Kidney capillary endothelial cell (primary cell): ENCODE measurements around the gene MCM8.
A peak's percentile ranks its signal among the peaks of the same experiment; 100 is the strongest.
"Not testable (repeated sequence)": the region's sequence is repeated elsewhere in the genome, so short reads cannot be mapped to it uniquely, and the experiment has no call there.

Source experiments
- DNase-seq: peaks from one replicate; pipeline ENCODE4 v3.0.0-alpha.2; 2018; ENCODE audit warnings: low spot score

MCM8 gene

DNA sequence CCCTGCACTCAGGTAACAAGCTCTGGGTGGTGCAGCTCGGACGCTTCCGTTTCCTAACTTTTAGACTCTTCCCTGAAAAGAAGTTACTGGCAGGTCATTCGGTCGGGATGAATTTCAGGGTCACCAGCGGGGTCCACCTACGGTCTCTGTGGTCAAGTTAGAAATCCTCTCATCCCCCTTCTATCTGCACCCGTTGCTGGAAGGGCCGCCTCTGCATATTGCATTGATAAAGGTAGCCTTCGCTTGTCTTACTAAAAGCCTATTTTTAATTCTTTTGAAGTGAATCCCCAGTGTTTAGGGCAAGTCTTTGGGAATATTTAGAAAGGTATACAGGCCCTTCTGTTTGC is 56.1 kb downstream of the MCM8 start:
- no peak for DNase-seq

DNA sequence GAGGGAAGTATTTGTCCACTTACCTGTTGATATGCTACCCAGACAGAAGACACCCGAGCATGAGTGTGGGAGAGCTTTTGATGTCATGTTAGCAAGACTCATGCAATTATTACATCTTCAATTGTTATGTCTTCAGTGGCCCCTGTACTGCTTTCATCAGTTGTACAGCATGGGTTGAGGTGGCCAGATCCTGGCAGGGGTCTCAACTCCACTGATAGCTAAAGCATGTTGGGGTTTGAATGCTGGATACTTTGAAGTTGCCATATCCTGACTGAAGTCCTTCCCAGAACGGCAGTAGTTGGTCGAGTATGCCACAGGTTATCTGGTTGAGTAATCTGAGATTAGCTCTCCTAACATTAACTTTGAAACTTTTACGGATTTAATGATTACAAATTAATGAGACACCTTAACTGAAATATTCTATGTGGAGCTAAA is 56.7 kb downstream of the MCM8 start:
- no peak for DNase-seq

DNA sequence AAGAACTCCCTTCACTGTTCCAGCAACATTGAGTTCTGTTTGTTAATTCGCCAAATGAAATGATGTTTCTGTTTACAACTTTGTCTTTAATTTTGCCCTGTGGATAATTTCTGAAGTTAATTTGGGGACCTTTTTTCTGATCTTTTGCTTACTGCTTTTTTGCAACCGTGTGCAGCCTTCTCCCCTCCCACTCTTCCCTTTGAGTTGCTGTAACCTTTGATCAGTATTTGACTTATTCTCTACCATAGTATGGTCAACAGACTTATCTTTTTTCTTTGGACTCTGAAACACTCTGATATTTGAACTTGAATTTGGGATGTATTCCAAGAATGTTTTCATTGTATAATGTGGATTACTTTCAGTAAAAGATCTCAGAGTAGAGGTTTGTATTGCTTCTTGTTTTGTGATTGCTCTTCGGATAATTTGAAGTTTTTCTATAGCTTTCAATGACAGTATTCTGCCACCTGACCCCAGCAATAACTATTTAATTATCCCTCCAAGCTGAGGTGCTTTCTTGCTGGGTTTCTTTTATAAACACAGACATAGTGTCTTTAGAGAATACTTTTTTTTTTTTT is 57.2 kb downstream of the MCM8 start:
- no peak for DNase-seq

DNA sequence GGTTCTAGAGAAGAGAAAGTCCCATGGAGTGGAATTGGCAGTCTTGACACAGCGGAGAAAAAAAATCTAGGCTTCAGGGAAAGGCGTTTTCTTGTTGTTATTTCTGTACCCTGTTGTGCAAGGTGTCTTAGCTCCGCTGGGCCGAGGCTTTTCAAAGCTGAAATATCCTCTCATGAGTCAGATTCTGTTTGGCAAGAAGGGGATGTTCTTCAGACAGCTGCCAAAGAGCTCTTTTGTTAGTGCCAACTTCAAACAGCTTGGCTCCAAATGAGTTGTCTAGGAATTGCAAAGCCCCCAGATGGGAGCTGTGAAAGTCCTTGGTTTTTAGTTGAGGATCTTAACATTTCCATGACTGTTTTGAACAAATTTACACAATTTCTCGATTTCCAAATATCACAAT is 57.8 kb downstream of the MCM8 start:
- peak; percentile 48 for DNase-seq

DNA sequence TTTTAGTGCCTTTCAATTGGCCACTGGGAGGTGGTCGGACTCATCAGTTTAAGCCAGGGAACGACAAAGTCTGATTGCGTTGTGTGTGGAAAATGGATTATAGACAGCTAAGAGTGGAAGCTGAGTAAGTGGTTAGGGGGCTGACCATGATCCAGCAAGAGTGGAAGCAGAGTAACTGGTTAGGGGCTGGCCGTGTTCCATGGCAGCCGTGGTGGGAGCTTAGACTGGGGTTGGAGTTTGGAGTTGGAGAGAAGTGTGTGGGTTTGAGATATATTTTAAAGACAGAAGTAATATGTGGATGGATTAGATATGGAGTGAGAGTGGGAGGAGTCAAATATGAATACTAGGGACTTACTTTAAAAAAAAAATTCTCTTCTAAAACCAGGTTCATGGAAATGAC is 61.7 kb downstream of the MCM8 start:
- no peak for DNase-seq

DNA sequence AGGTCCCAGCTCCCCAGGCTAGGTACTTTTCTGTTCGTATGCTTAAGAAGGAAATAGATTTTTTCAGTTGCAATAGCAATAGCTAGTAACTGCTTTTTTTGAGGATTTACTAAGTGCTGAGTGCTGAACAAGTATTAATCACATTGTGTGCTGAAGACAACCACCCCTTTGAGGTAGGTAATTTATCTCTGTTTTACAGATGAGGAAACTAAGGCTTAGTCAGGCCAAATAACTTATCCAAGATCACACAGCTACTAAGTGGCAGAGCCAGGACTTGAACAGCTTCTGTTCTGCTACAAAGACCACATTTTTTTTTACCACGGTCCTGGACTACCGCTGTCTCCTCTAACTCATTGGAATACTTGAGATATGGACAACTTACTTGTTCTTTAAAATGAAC is 63.6 kb downstream of the MCM8 start:
- DNase-seq, result no peak

DNA sequence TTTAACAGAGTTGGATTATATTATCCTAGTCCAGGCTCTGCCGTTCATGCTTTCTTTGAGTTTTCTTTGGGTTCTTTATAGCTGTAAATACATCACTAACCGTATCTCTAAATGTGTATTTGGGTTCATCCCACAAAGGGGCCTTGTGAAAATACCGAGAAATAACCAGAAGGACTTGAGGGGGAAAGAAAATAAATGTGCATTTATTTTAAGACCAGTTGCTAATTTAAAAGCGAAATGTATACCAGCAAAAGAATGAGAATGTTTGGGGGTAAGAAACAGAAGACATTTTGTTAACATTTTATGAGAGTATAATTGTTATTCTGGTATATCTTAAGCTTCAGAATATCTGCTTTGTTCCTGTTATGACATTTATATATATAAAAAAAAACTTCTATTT is 64.5 kb downstream of the MCM8 start:
- DNase-seq, result no peak

DNA sequence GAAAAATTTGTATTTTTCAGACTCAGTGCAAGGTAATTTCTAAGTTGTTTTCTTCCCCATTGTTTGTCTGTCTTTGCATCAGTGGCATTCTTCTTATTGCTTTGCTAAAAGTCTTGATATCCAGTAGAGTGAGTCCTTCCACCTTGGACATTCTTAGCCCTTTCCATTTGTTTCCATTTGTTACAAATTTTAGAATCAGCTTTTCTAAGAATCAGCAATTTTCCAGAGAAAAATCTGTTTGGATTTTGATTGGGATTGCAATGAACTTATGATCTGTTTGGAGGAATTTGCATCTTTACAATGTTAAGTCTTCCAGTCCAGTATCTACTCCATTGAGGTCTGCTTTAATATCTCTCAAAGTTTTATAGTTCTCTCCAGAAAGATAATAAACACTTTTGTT is 67.0 kb downstream of the MCM8 start:
- no peak for DNase-seq

DNA sequence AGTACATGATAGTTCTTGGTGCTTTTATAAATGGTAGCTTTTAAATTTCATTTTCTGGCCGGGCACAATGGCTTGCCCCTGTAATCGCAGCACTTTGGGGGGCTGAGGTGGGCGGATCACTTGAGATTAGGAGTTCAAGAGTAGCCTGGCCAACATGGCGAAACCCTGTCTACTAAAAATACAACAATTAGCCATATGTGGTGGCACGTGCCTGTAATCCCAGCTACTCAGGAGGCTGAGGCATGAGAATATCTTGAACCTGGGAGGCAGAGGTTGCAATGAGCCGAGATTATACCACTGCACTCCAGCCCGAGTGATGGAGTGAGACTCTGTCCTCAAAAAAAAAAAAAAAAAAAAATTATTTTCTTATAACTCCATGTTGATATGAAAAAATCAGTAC is 67.4 kb downstream of the MCM8 start:
- no peak for DNase-seq

DNA sequence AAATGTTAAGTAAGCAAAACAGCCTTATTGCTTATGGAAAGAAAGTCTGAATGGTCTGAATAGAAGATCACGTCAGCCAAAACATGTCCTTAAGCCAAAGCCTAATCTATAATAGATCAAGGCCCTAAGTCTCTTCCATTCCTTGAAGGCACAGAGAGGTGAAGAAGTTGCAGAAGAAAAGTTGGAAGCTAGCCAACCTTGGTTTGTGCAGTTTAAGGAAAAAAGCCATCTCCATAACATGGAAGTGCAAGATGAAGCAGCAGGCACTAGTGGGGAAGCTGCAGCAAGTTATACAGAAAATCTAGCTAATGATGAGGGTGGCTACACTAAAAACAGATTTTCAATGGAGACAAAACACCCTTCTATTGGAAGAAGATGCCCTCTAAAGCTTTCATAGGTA is 74.3 kb downstream of the MCM8 start:
- no peak for DNase-seq

DNA sequence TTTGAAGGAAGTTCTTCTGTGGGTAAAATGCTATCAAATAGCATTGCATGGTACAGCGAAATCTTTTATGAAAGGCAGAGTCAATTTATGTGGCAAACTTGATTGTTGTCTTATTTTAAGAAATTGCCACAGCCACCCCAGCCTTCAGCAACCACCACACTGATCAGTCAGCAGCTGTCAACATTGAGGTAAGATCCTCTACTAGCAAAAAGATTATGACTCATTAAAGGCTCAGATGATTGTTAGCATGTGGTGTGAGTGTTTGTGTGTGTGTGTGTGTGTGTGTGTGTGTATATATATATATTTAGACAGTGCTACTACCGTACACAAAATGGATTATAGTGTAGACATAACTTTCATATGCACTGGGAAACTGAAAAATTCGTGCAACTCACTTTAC is 75.6 kb downstream of the MCM8 start:
- DNase-seq, result no peak

DNA sequence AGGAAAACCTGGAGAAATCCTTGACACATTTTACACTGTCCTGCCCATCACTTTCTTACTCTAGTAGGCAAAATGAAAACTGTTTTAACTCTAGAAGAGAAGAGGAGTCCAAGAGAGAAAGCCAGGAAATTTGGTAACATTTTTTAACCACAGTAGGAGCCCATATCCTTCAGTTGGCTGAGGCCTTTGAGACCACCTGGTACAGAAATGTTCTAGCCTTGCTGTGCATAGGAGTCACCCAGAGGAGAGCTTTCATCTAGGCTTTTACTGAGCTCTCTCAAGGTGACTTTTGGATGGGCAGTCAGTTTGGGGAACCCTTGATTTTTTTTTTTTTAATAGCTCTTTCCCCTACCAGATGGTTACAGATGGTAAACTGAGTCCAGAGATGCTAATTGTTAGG is 78.4 kb downstream of the MCM8 start:
- DNase-seq, result no peak

DNA sequence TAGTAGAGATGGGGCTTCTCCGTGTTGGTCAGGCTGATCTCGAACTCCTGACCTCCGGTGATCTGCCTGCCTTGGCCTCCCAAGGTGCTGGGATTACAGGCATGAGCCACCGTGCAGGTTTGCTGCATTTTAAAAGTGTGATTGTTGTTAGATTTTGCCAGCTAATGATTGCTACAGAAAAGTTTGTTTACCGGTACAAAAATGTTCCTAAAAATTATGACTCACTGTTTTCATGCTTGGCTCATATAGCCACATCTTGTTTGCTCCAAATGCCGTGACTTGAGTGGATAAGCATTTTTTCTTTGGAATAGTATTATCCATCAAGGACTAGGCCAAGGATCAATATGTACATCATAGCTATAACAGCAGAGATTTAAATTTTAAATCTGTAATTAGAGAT is 79.1 kb downstream of the MCM8 start:
- no peak for DNase-seq

DNA sequence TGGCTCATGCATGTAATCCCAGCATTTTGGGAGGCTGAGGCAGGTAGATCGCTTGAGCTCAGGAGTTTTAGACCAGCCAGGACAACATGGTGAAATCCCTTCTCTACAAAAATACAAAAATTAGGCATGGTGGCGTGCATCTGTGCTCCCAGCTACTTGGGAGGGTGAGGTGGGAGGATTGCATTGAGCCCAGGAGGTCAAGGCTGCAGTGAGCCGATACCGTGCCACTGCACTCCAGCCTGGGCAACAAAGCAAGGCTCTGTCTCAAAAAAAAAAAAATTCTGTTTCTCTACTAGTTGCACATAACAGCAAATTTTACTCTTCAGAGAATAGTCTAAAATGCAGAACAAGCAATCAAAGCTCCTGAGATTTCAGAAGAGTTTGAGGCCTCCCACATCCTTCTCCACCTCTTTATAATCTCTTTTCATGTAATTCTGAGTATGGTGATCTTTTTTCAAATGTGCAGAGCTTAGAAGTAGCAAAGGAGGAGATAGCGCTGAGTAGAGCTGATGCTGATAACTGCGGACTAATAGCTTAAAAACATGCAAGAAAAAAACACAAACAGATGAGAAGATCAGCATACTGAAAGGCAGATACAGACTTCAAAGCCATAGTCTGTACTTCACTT is 80.1 kb downstream of the MCM8 start:
- no peak for DNase-seq

DNA sequence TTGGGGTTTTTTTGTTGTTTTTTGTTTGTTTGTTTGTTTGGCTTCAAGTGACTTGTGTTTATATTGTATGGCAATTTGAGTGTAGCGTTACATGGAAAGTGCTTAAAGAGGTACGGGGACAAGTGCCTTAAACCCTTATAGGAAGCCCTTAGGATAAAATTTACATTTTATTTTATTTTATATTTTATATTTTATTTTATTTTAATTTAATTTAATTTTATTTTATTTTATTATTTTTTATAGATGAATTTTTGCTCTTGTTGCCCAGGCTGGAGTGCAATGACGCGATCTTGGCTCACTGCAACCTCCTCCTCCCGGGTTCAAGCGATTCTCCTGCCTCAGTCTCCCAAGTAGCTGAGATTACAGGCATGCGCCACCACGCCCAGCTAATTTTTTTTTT is 82.5 kb downstream of the MCM8 start:
- DNase-seq, result not testable (repeated sequence)

DNA sequence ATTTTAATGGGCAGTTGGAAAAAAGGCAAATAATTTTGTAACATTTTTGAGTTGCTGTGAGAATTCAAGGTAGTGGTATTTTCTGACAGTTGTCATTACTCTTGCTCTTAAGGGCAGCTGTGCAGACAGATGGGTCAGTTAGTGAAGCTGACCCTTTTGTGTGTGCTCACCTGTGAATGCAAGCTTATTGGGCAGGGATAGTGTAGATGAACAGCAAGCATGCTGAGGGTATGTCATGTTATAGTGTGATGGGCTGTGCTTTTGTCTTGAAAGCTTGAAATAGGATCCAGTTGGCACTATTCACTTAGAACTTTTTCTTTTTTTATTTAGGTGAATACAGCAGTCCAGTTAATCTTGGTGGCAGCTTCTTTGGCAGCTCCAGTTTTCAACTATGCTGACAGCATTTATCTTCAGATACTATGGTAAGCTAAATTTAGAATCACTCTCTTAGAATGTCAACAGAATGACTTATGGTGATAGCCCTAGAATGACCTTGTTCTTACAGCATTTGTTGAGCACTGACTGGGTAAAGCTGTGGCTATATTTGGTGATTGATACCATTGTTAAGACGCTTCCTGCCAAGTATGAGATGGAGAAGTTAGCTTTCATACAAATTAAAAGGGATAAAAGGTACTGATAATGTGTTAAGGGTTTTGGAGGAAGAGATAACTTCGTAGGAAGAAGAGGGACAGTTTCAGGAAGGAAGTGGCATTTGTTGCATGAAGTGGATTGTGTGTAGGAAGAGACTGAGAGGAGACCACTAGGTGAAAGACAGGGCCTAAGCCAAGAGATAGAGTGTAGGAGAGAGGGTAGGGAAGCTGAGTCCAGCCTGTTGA is 83.9 kb downstream of the MCM8 start:
- peak; percentile 60 for DNase-seq

DNA sequence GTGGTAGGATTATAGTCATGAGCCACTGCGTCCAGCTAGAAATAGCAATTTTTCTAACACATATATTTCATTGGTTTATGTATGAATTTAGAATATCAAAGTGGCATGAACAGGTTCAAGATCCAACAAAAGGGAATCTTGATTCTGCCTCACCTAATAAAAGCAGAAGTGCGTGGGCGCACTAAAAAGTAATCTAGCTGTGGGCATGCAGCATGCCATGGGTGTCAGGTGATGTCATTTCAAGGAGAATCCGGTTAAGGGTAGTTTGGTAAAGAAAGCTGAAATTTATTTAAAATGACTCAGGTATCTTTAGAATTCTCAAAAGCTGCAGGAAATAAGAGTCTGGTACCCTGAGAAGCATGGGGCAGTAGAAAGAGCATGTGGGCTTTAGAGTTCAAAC is 85.8 kb downstream of the MCM8 start:
- no peak for DNase-seq

DNA sequence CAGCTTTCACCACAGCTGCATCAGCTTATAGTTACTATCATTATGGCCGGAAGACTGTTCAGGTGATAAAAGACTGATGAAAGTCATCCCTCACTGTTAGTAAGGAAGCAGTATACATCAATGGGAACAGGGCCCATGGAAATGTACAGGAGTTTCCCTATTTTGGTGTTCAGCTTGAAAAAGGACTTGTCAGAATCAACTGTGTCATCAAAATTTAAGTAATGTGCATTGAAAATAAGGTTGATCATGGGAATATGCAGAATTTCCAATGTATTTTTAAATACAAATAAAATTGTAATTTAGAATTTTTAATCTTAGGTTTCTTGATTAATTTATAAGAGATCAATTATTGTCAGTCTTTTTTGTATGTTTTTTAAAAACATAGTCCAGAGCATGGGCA is 86.6 kb downstream of the MCM8 start:
- DNase-seq, result no peak

DNA sequence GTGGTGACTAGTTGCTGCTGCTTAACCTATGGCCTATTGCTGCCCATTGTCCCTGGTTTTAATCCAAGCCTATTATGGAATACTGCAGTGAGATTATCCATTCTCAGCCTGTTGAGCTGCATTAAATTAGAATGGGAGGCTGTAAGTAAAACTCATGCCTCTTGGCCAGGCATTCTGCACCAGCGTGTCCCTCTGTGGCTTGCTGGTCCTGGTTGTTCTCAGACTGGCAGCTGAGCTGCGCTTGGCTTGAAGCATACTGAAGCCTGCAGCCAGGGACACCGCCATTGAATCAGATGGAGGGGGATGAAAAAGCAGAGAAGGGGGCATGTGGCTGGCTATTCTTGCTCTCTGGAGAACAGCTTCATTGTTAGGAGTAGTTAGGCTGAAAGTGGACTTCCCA is 87.8 kb downstream of the MCM8 start:
- no peak for DNase-seq

DNA sequence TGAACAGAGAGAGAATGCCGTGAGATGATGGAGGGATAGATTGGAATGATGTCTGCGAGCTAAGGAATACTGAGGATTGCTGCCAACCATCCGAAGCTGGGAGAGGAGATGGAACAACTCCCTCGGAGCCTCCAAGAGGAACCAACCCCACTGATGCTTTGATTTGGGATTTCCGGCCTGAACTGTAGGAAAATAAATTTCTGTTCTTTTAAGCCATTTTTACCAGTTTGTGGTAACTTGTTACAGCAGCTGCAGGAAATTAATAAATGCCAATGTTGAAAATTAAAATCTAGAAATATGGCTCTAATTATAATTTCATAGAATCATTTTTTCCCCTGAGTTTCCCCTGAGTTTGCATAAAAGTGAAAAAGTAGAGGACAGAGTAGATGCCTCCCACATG is 89.3 kb downstream of the MCM8 start:
- no peak for DNase-seq

DNA sequence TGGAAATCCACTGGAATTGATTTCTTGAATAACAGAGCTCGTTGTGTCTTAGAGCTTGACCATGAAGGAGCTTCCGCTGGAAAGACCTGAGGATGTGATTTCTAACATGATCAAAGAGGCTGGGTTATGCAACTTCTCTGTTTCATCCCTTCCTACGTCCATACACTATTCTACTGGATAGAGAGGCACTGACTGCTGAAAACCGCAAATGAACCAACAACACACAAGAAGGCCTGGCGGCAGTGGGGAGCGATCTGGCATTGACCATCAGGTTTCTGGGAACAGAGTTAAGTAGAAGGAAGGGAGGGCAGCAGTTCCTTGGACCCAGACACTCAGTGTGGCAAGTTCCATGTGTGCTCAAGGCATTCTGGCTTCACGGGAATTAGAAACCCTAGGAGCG is 90.1 kb downstream of the MCM8 start:
- DNase-seq, result no peak

DNA sequence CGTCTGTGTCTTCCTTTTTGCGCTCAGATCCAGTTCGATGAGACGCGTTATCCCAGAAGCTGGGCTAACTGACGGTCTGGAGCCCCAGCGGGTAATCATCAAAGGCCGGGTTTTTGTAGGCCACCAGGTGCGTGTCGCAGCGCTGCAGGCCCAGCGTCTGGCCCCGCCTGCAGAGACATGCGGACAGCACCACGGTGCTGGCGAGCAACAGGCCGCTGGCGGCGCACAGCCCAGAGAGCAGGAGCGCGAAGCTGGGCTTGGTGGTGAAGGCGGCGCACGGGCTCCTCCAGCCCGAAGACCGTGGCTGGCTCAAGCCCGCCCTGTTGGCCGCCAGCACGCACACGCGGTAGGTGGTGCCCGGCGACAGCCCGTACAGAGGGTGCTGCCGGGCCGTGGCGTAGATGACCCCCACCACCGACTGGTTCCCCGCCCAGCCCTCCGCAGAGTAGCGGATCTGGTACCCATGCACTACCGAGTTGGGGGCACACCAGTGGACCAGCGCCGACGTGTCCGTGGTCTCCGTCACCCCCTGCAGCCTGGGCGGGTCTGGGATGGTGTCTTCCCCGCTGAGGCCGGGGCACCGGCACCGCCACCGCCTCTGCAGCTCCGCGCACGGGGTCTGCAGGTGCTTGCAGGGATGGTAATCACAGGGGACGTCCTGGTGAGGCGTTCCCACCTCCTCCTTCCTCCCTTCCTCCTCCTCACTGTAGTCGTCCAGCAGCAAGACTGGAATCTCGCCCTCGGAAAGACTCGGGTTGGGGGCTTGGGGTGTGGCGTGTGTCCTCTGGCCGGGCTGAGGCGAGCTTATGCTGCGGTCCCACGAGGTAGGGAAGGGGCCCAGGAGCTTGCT is 90.7 kb downstream of the MCM8 start:
- no peak for DNase-seq

DNA sequence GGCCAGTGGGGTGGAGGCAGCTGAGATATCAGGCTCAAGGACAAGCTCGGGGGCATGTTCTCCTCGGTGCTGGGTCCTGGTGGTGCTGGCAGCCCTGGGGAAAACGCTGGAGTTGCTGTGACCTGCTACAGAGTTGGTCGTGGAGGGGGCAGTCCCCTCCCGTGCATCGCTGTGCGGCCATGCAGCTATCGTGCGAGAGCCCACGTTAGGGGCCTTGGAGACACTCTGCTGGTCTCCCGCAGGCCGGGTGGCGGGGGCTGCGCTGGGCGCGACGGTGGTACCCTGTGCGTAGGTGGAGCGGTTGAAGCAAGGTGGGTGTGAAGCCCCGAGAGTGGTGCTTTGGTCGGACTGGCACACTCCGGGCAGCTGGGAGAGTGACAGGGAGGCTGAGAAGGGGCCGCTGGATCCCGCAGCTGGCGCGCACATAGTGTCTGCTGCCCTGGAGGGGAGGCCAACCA is 91.4 kb downstream of the MCM8 start:
- no peak for DNase-seq
